IPS DF 6.9 (cell line): ENCODE results near the gene ARHGAP22.

Experiments
- DNase-seq: peaks from one replicate; pipeline ENCODE4 v3.0.0-alpha.2; 2013; ENCODE audit warnings: low read depth, low spot score
- H3K27ac ChIP-seq: one replicate; pipeline ENCODE4 v1.5.1; 2013; ENCODE audit warnings: low read length, control low read depth
- H3K27me3 ChIP-seq: 2 replicates; pipeline ENCODE4 v1.6.1; 2013; ENCODE audit warnings: mild to moderate bottlenecking, low read length; ENCODE audit not compliant: control insufficient read depth, insufficient read depth
- H3K36me3 ChIP-seq: 2 replicates; pipeline ENCODE4 v1.6.1; 2013; ENCODE audit warnings: low read length; ENCODE audit not compliant: control insufficient read depth, insufficient read depth
- H3K4me1 ChIP-seq: 2 replicates; pipeline ENCODE4 v1.6.1; 2013; ENCODE audit warnings: low read length; ENCODE audit not compliant: control insufficient read depth, insufficient read depth
- H3K4me3 ChIP-seq: 2 replicates; pipeline ENCODE4 v1.5.1; 2013; ENCODE audit warnings: mild to moderate bottlenecking, low read length
- H3K9me3 ChIP-seq: 2 replicates; pipeline ENCODE4 v1.6.1; 2013; ENCODE audit warnings: low read length, inconsistent platforms; ENCODE audit not compliant: control insufficient read depth, insufficient read depth
- WGBS: extraction: QIAGEN DNeasy Blood & Tissue Kit; methylation state at CpG from one replicate; pipeline ENCODE4 v1.1.7; 2013; ENCODE audit warnings: mixed read lengths, missing lambda C conversion rate; ENCODE audit not compliant: insufficient read length, insufficient coverage; 5-methylcytosine and 5-hydroxymethylcytosine counted together

Gene ARHGAP22

GRCh38 chr10:48400129-48400849 lies 204.6 kb downstream of the ARHGAP22 start:
- H3K27ac ChIP-seq = no peak overlapping the region
- H3K4me1 ChIP-seq = peaks cover 4% of the 10 kb centered on the region
- no peaks in the 10 kb centered on the region for H3K27me3 ChIP-seq
- no peak for DNase-seq
- H3K9me3 ChIP-seq = no peaks in the 10 kb centered on the region
- no peaks in the 10 kb centered on the region for H3K36me3 ChIP-seq
- no peak overlapping the region for H3K4me3 ChIP-seq
- WGBS = no CpG with 5 or more reads among the region's 3 CpGs

GRCh38 chr10:48399551-48399950 lies 205.3 kb downstream of the ARHGAP22 start:
- no peak for DNase-seq
- no peaks in the 10 kb centered on the region for H3K9me3 ChIP-seq
- H3K36me3 ChIP-seq = no peaks in the 10 kb centered on the region
- no CpG with 5 or more reads among the region's 1 CpG for WGBS
- no peaks in the 10 kb centered on the region for H3K27me3 ChIP-seq
- no peak overlapping the region for H3K4me3 ChIP-seq
- no peak overlapping the region for H3K27ac ChIP-seq
- peaks cover 4% of the 10 kb centered on the region for H3K4me1 ChIP-seq

GRCh38 chr10:48399056-48399541 lies 205.8 kb downstream of the ARHGAP22 start:
- WGBS = no CpG with 5 or more reads among the region's 5 CpGs
- Histone ChIP-seq H3K27ac (no peak overlapping the region), H3K4me1 (peaks cover 4% of the 10 kb centered on the region), H3K36me3 (no peaks in the 10 kb centered on the region), H3K27me3 (no peaks in the 10 kb centered on the region), H3K4me3 (no peak overlapping the region), H3K9me3 (no peaks in the 10 kb centered on the region)
- no peak for DNase-seq

GRCh38 chr10:48398261-48398660 lies 206.6 kb downstream of the ARHGAP22 start:
- H3K27ac ChIP-seq = no peak overlapping the region
- H3K27me3 ChIP-seq = no peaks in the 10 kb centered on the region
- DNase-seq = no peak
- no peaks in the 10 kb centered on the region for H3K36me3 ChIP-seq
- H3K9me3 ChIP-seq = no peaks in the 10 kb centered on the region
- no peak overlapping the region for H3K4me3 ChIP-seq
- no CpG with 5 or more reads among the region's 4 CpGs for WGBS
- peaks cover 4% of the 10 kb centered on the region for H3K4me1 ChIP-seq
